ENCODE data around the gene KCNH1. TPM values are rescaled to one million over a fixed set of nuclear protein-coding genes. Genes with fewer than 3 reads are reported as not detected.

The KCNH1 gene
- total and polyA plus RNA-seq, 10 of the 15 experiments (the other 5 are each of a cell fraction or from before 2014, with no cell fraction given), result 0.02 to 0.04 (median 0.04) TPM; not detected in 7

DNA sequence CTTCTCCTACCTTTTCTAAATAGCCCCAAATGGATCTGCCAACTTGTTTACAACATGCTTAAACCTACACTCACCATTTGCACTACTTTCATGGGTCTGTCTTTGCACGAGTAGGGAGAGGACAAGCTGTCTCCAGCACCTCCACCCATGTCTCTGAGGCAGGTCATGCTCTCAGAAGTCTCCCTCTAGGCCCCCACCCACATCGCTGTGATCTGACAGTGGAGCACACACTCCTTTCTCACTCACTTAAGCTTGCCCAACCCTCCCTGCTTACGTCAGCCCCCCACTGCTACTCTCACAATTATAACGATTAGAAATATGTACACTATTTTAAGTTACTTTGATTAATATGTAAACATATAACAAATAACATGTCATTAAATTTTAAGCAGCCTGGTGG, 141.1 kb downstream of the KCNH1 start:
- Histone ChIP-seq H2AFZ (ENCODE audit: control insufficient read depth, low read depth, low read length) (no peak overlapping the region), H3K9me3 (replicated peaks; ENCODE audit: control insufficient read depth, insufficient read depth, low read length) (no peaks in the 10 kb centered on the region), H3K4me3 (no peak overlapping the region), H3K79me2 (ENCODE audit: control insufficient read depth, insufficient read depth, low read length) (no peaks in the 10 kb centered on the region), H4K20me1 (ENCODE audit: control insufficient read depth, insufficient read depth) (no peaks in the 10 kb centered on the region), H3K27me3 (replicated peaks in 1 of 2; ENCODE audit: control insufficient read depth in 2 of 2, insufficient read depth in 2 of 2, low read length in 1 of 2) (no peaks in the 10 kb centered on the region), H3K4me1 (ENCODE audit: control insufficient read depth, insufficient read depth, low read length) (no peaks in the 10 kb centered on the region), H3K9ac (ENCODE audit: control insufficient read depth, insufficient read depth, low read length) (no peak overlapping the region), H3K27ac (ENCODE audit: control insufficient read depth, insufficient read depth) (no peak overlapping the region), H3K36me3 (ENCODE audit: control insufficient read depth in 2 of 2, insufficient read depth in 2 of 2, low read length in 1 of 2) (no peaks in the 10 kb centered on the region), H3K4me2 (ENCODE audit: control insufficient read depth, insufficient read depth) (no peak overlapping the region)
- 30% methylated on average over 4 of the region's 4 CpGs for WGBS (ENCODE audit: insufficient coverage, insufficient replicate concordance, low lambda C conversion rate, missing lambda C conversion rate)
- SMC1A ChIA-PET (ENCODE audit: uncharacterized antibody, unreplicated experiment), result no interaction called here
- in situ Hi-C loops (cut with MboI) (no loop called here), intact Hi-C loops (cut with micrococcal nuclease; ENCODE audit: unreplicated experiment) (no loop called here)
- no TSS peak for BruUV-seq (replicated peaks)
- TF ChIP-seq MTA2 (IDR thresholded peaks at IDR 0.05; ENCODE audit: low read depth) (no peak), NBN (IDR thresholded peaks at IDR 0.05) (no peak), ZZZ3 (IDR thresholded peaks at IDR 0.05; ENCODE audit: control insufficient read depth, insufficient read length, low read depth) (no peak), PML (IDR thresholded peaks at IDR 0.05; ENCODE audit: low read length) (no peak)
- DNase-seq (ENCODE audit: low read depth, low spot score), result no peak
- ATAC-seq, result no peak
- FAIRE-seq, result no peak
- POLR2A ChIA-PET, result no interaction called here
- CTCF ChIA-PET, result no interaction called here
- RAD21 ChIA-PET (ENCODE audit: unreplicated experiment), result no interaction called here

DNA sequence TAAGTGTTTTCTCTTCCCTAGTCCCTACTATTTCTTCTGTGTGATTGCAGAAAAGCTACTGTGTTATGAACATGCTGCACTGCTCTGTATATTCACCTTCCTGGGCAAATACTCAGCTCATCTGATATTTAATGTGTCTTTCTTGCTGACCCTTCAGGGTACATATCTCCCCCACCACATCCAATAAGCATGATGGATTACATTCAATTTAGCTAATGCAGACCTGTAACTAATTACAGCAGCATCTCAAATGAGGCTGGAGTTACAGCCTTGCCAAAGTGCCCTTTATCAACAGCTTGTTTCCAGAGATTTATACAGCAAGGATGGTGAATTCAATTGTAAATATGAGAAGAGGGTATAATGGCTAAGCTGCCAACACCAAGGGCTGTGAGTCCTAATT, 144.0 kb downstream of the KCNH1 start:
- no peaks in the 10 kb centered on the region for H3K9me3 ChIP-seq (replicated peaks; ENCODE audit: control insufficient read depth, insufficient read depth, low read length)
- H3K4me2 ChIP-seq (ENCODE audit: control insufficient read depth, insufficient read depth), result no peak overlapping the region
- TF ChIP-seq ZNF274 (IDR thresholded peaks at IDR 0.05; ENCODE audit: insufficient read depth, insufficient read length) (no peak), CHD4 (IDR thresholded peaks at IDR 0.05) (no peak), KAT2A (conservative IDR thresholded peaks at IDR 0.05; ENCODE audit: control insufficient read depth, low read depth, low read length) (no peak), FOXK2 (IDR thresholded peaks at IDR 0.05) (no peak), MEF2B (IDR thresholded peaks at IDR 0.05; ENCODE audit: partially characterized antibody, poor library complexity, severe bottlenecking) (no peak), POLR2AphosphoS2 (IDR thresholded peaks at IDR 0.05; ENCODE audit: low read depth, low read length) (no peak), WRNIP1 (IDR thresholded peaks at IDR 0.05; ENCODE audit: borderline replicate concordance, low read depth, low read length) (no peak)
- BruUV-seq (replicated peaks), result no TSS peak
- intact Hi-C loops (cut with micrococcal nuclease; ENCODE audit: unreplicated experiment), result no loop called here
- H3K27ac ChIP-seq (ENCODE audit: control insufficient read depth, insufficient read depth), result no peak overlapping the region
- FAIRE-seq, result no peak
- no peak for DNase-seq (ENCODE audit: low read depth, low spot score)
- ATAC-seq, result no peak
- H3K9ac ChIP-seq (ENCODE audit: control insufficient read depth, insufficient read depth, low read length), result no peak overlapping the region
- ChIA-PET CTCF (no interaction called here), SMC1A (ENCODE audit: uncharacterized antibody, unreplicated experiment) (no interaction called here), POLR2A (no interaction called here), RAD21 (ENCODE audit: unreplicated experiment) (no interaction called here)
- H2AFZ ChIP-seq (ENCODE audit: control insufficient read depth, low read depth, low read length), result no peak overlapping the region
- H3K79me2 ChIP-seq (ENCODE audit: control insufficient read depth, insufficient read depth, low read length), result no peaks in the 10 kb centered on the region
- no peaks in the 10 kb centered on the region for H4K20me1 ChIP-seq (ENCODE audit: control insufficient read depth, insufficient read depth)
- no peaks in the 10 kb centered on the region for H3K4me1 ChIP-seq (ENCODE audit: control insufficient read depth, insufficient read depth, low read length)
- no peak overlapping the region for H3K4me3 ChIP-seq
- in situ Hi-C loops (cut with MboI), result no loop called here
- no peaks in the 10 kb centered on the region for H3K27me3 ChIP-seq (replicated peaks in 1 of 2; ENCODE audit: control insufficient read depth in 2 of 2, insufficient read depth in 2 of 2, low read length in 1 of 2)
- H3K36me3 ChIP-seq (ENCODE audit: control insufficient read depth in 2 of 2, insufficient read depth in 2 of 2, low read length in 1 of 2), result no peaks in the 10 kb centered on the region

Measured in GM12878 (cell line).